ENCODE results near the gene PKDCC. TPM values are rescaled to one million over a fixed set of nuclear protein-coding genes. Genes with fewer than 3 reads are reported as not detected.

The PKDCC gene
- total and polyA plus RNA-seq, 2 donors from 2014 or later = 28.1 to 52.2 TPM

- Histone ChIP-seq H3K27ac (ENCODE audit: low read depth in 2 of 2, low read length in 2 of 2) (peak overlapping the region; percentile 26 to 54), H3K9me3 (ENCODE audit: control insufficient read depth in 2 of 3, insufficient read depth in 1 of 3, low read length in 3 of 3) (no peaks in the 10 kb centered on the region), H3K4me3 (ENCODE audit: low read length in 3 of 3) (no peak overlapping the region), H3K27me3 (ENCODE audit: control insufficient read depth, insufficient read depth, low read length) (no peaks in the 10 kb centered on the region), H3K9ac (ENCODE audit: low read length in 3 of 3) (no peak overlapping the region), H3K4me1 (ENCODE audit: control insufficient read depth in 2 of 3, insufficient read depth in 2 of 3, low read depth in 1 of 3, low read length in 3 of 3) (peaks cover 0 to 8% (median 6%) of the 10 kb centered on the region in 3 donors), H3K36me3 (ENCODE audit: control insufficient read depth in 2 of 3, insufficient read depth in 3 of 3, low read length in 3 of 3) (no peaks in the 10 kb centered on the region)
- intact Hi-C loops (cut with DNase I) = no loop called here
- TF ChIP-seq, protein P1, sequence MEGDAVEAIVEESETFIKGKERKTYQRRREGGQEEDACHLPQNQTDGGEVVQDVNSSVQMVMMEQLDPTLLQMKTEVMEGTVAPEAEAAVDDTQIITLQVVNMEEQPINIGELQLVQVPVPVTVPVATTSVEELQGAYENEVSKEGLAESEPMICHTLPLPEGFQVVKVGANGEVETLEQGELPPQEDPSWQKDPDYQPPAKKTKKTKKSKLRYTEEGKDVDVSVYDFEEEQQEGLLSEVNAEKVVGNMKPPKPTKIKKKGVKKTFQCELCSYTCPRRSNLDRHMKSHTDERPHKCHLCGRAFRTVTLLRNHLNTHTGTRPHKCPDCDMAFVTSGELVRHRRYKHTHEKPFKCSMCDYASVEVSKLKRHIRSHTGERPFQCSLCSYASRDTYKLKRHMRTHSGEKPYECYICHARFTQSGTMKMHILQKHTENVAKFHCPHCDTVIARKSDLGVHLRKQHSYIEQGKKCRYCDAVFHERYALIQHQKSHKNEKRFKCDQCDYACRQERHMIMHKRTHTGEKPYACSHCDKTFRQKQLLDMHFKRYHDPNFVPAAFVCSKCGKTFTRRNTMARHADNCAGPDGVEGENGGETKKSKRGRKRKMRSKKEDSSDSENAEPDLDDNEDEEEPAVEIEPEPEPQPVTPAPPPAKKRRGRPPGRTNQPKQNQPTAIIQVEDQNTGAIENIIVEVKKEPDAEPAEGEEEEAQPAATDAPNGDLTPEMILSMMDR (IDR thresholded peaks at IDR 0.05; ENCODE audit: borderline replicate concordance, extremely low read depth, insufficient read depth) = no peak
- FAIRE-seq (no peak), DNase-seq (peak in 3 of 5 donors; percentile 55 to 75 (median 68))
Measured at GRCh38 chr2:42092084-42092996, 44.5 kb downstream of the PKDCC start.

- TF ChIP-seq, protein P1 (IDR thresholded peaks at IDR 0.05; ENCODE audit: borderline replicate concordance, extremely low read depth, insufficient read depth) = no peak
- intact Hi-C loops (cut with DNase I) = no loop called here
- H3K27ac ChIP-seq (ENCODE audit: low read depth in 2 of 2, low read length in 2 of 2) = no peak overlapping the region
- H3K4me1 ChIP-seq (ENCODE audit: control insufficient read depth in 2 of 3, insufficient read depth in 2 of 3, low read depth in 1 of 3, low read length in 3 of 3) = peaks cover 0 to 9% (median 8%) of the 10 kb centered on the region in 3 donors
- no peak for FAIRE-seq
- no peak overlapping the region for H3K9ac ChIP-seq (ENCODE audit: low read length in 3 of 3)
- no peaks in the 10 kb centered on the region for H3K9me3 ChIP-seq (ENCODE audit: control insufficient read depth in 2 of 3, insufficient read depth in 1 of 3, low read length in 3 of 3)
- H3K36me3 ChIP-seq (ENCODE audit: control insufficient read depth in 2 of 3, insufficient read depth in 3 of 3, low read length in 3 of 3) = no peaks in the 10 kb centered on the region
- H3K4me3 ChIP-seq (ENCODE audit: low read length in 3 of 3) = no peak overlapping the region
- no peaks in the 10 kb centered on the region for H3K27me3 ChIP-seq (ENCODE audit: control insufficient read depth, insufficient read depth, low read length)
- no peak for DNase-seq
Measured at GRCh38 chr2:42094114-42094513, 46.3 kb downstream of the PKDCC start.

GRCh38 chr2:42095923-42096408 lies 48.1 kb downstream of the PKDCC start:
- FAIRE-seq (peak; percentile 76), DNase-seq (peak in 4 of 5 donors; percentile 68 to 92 (median 82))
- intact Hi-C loops (cut with DNase I) = no loop called here
- H3K27ac ChIP-seq (ENCODE audit: low read depth in 2 of 2, low read length in 2 of 2) = no peak overlapping the region
- no peaks in the 10 kb centered on the region for H3K36me3 ChIP-seq (ENCODE audit: control insufficient read depth in 2 of 3, insufficient read depth in 3 of 3, low read length in 3 of 3)
- no peak overlapping the region for H3K4me3 ChIP-seq (ENCODE audit: low read length in 3 of 3)
- no peaks in the 10 kb centered on the region for H3K9me3 ChIP-seq (ENCODE audit: control insufficient read depth in 2 of 3, insufficient read depth in 1 of 3, low read length in 3 of 3)
- H3K4me1 ChIP-seq (ENCODE audit: control insufficient read depth in 2 of 3, insufficient read depth in 2 of 3, low read depth in 1 of 3, low read length in 3 of 3) = peaks cover 0 to 13% (median 8%) of the 10 kb centered on the region in 3 donors
- no peak overlapping the region for H3K9ac ChIP-seq (ENCODE audit: low read length in 3 of 3)
- no peaks in the 10 kb centered on the region for H3K27me3 ChIP-seq (ENCODE audit: control insufficient read depth, insufficient read depth, low read length)
- TF ChIP-seq, protein P1 (IDR thresholded peaks at IDR 0.05; ENCODE audit: borderline replicate concordance, extremely low read depth, insufficient read depth) = peak; percentile 90

Measured in kidney (tissue), 14 donors.